ENCODE measurements around the gene FZD10. TPM values are rescaled to one million over a fixed set of nuclear protein-coding genes. Genes with fewer than 3 reads are reported as not detected.

FZD10 gene
- polyA plus RNA-seq, 1 donor (not counting 4 experiments of a cell fraction or from before 2014, with no cell fraction given) = 0.55 TPM

DNA sequence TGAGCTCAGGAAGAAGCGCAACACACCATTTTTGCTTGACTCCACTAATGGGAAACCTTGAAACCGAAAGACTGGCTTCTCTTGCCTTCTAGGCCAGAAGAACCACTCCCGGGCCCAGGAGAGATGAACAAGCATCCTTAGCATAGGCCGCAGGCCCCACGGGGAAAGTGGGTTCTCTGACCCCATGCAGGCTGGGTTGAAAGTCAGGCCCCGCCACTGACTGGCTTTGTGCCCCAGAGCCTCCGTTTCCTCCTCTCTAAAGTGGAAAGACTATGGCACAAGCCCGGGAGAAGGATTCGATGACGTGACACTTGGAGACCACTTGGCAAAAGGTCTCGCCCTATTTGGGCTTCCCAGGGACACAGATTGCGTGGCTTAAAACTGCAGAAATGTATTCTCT is 9.9 kb upstream of the FZD10 start:
- Histone ChIP-seq H2AFZ (ENCODE audit: control insufficient read depth, low read length) (no peak overlapping the region), H3K4me2 (ENCODE audit: control insufficient read depth, extremely low read depth, insufficient read depth, low read depth, low read length) (no peak overlapping the region), H3K9me1 (ENCODE audit: control insufficient read depth, extremely low read depth, insufficient read depth, low read length) (no peaks in the 10 kb centered on the region), H3K9me3 (ENCODE audit: control insufficient read depth, low read depth, low read length) (no peaks in the 10 kb centered on the region), H3K36me3 (ENCODE audit: control insufficient read depth in 2 of 2, extremely low read depth in 1 of 2, insufficient read depth in 2 of 2, low read length in 2 of 2) (no peaks in the 10 kb centered on the region), H4K20me1 (ENCODE audit: control insufficient read depth, extremely low read depth, insufficient read depth, low read length) (no peaks in the 10 kb centered on the region), H3K9ac (ENCODE audit: control insufficient read depth, extremely low read depth, insufficient read depth, low read length) (no peak overlapping the region), H3K27ac (ENCODE audit: control insufficient read depth, insufficient read depth, low read length) (no peak overlapping the region), H3K4me3 (ENCODE audit: control insufficient read depth in 2 of 3, extremely low read depth in 1 of 3, insufficient read depth in 2 of 3, low read depth in 1 of 3, low read length in 3 of 3) (no peak overlapping the region), H3K4me1 (ENCODE audit: control insufficient read depth, extremely low read depth, insufficient read depth, low read length) (no peaks in the 10 kb centered on the region), H3K79me2 (ENCODE audit: control insufficient read depth, insufficient read depth, low read length) (no peaks in the 10 kb centered on the region), H3K27me3 (ENCODE audit: control insufficient read depth, extremely low read depth, insufficient read depth, low read length) (peaks cover 8% of the 10 kb centered on the region)
- FAIRE-seq (no peak), DNase-seq (ENCODE audit: low read depth, low spot score) (no peak)
- TF ChIP-seq, protein P1, sequence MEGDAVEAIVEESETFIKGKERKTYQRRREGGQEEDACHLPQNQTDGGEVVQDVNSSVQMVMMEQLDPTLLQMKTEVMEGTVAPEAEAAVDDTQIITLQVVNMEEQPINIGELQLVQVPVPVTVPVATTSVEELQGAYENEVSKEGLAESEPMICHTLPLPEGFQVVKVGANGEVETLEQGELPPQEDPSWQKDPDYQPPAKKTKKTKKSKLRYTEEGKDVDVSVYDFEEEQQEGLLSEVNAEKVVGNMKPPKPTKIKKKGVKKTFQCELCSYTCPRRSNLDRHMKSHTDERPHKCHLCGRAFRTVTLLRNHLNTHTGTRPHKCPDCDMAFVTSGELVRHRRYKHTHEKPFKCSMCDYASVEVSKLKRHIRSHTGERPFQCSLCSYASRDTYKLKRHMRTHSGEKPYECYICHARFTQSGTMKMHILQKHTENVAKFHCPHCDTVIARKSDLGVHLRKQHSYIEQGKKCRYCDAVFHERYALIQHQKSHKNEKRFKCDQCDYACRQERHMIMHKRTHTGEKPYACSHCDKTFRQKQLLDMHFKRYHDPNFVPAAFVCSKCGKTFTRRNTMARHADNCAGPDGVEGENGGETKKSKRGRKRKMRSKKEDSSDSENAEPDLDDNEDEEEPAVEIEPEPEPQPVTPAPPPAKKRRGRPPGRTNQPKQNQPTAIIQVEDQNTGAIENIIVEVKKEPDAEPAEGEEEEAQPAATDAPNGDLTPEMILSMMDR (optimal IDR thresholded peaks at IDR 0.05 in 1 of 3, IDR thresholded peaks at IDR 0.05 in 1 of 3, conservative IDR thresholded peaks at IDR 0.05 in 1 of 3; ENCODE audit: extremely low read depth in 1 of 3, insufficient read depth in 2 of 3, low read length in 3 of 3) = no peak
- TF ChIP-seq EZH2 (IDR thresholded peaks at IDR 0.05; ENCODE audit: low read length) = no peak
- dilution Hi-C loops (cut with MboI; ENCODE audit: extremely low pct_ligation_motif_present, low sequenced_read_pairs) = no loop called here

DNA sequence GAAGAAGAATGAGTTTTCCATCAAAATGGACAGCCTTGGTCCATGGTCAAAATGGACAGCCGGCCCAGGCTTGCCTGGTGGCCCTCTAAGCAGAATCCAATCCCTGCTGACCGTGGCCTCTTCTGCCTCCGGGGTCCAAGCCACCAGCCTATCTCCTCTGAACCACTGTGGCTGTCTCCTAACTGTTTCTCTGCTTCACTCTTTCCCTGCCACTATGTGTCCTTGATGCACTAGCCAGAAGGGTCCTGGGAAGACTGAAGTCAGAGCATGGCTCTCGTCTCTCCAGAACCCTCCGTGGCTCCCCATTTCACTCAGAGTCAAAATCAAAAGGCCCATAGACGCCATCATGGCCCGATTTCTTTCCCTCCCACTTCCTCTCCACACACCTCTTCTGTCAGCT is 8.5 kb upstream of the FZD10 start:
- no peak for DNase-seq (ENCODE audit: low read depth, low spot score)
- no peak overlapping the region for H3K27ac ChIP-seq (ENCODE audit: control insufficient read depth, insufficient read depth, low read length)
- FAIRE-seq = no peak
- H3K4me1 ChIP-seq (ENCODE audit: control insufficient read depth, extremely low read depth, insufficient read depth, low read length) = no peaks in the 10 kb centered on the region
- H3K27me3 ChIP-seq (ENCODE audit: control insufficient read depth, extremely low read depth, insufficient read depth, low read length) = peaks cover 3% of the 10 kb centered on the region
- no peaks in the 10 kb centered on the region for H3K9me3 ChIP-seq (ENCODE audit: control insufficient read depth, low read depth, low read length)
- no peak overlapping the region for H3K9ac ChIP-seq (ENCODE audit: control insufficient read depth, extremely low read depth, insufficient read depth, low read length)
- H4K20me1 ChIP-seq (ENCODE audit: control insufficient read depth, extremely low read depth, insufficient read depth, low read length) = no peaks in the 10 kb centered on the region
- H3K4me2 ChIP-seq (ENCODE audit: control insufficient read depth, extremely low read depth, insufficient read depth, low read depth, low read length) = no peak overlapping the region
- no peaks in the 10 kb centered on the region for H3K36me3 ChIP-seq (ENCODE audit: control insufficient read depth in 2 of 2, extremely low read depth in 1 of 2, insufficient read depth in 2 of 2, low read length in 2 of 2)
- TF ChIP-seq, protein P1 (optimal IDR thresholded peaks at IDR 0.05 in 1 of 3, IDR thresholded peaks at IDR 0.05 in 1 of 3, conservative IDR thresholded peaks at IDR 0.05 in 1 of 3; ENCODE audit: extremely low read depth in 1 of 3, insufficient read depth in 2 of 3, low read length in 3 of 3) = no peak
- TF ChIP-seq EZH2 (IDR thresholded peaks at IDR 0.05; ENCODE audit: low read length) = no peak
- H3K79me2 ChIP-seq (ENCODE audit: control insufficient read depth, insufficient read depth, low read length) = no peaks in the 10 kb centered on the region
- H3K9me1 ChIP-seq (ENCODE audit: control insufficient read depth, extremely low read depth, insufficient read depth, low read length) = no peaks in the 10 kb centered on the region
- no peak overlapping the region for H2AFZ ChIP-seq (ENCODE audit: control insufficient read depth, low read length)
- dilution Hi-C loops (cut with MboI; ENCODE audit: extremely low pct_ligation_motif_present, low sequenced_read_pairs) = no loop called here
- no peak overlapping the region for H3K4me3 ChIP-seq (ENCODE audit: control insufficient read depth in 2 of 3, extremely low read depth in 1 of 3, insufficient read depth in 2 of 3, low read depth in 1 of 3, low read length in 3 of 3)

All from keratinocyte (primary cell).